Erythroblast (primary cell): ENCODE measurements around the gene P2RX2.

Experiments used
- GATA1 ChIP-seq: IDR thresholded peaks from 2 replicates; pipeline ENCODE4 v1.6.1; 2011; ENCODE audit warnings: low read depth, mild to moderate bottlenecking, control low read depth, low read length, moderate library complexity
- POLR2A ChIP-seq: IDR thresholded peaks from 2 replicates; pipeline ENCODE4 v1.6.1; 2011; ENCODE audit warnings: mild to moderate bottlenecking, low read length

GRCh38 chr12:132669166-132669879 is 50.7 kb downstream of the P2RX2 start:
- TF ChIP-seq POLR2A (no peak), GATA1 (no peak)
